ENCODE data around the gene DCD.

DNA sequence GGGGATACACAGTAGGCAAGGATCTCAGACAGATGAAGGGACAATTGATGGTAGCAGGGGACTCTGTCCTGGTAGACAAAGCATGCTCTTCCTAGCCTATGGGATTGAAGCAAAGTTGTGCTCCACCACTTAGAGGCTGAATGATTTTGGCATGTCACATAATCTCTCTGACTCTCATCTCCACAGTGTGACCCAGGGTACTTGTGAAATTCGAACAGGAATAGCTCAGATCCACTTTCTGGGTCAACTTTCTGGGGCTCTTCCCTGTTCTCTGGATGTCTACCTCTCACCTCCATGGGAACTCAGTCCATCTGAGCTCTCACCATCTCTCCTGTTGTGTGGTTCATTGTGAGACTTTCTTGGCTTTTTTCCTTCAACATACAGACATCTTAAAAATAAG is 1.7 kb upstream of the DCD start:
- no peak for TF ChIP-seq EZH2 (IDR thresholded peaks at IDR 0.05; ENCODE audit: low read length)
- TF ChIP-seq, protein P1, sequence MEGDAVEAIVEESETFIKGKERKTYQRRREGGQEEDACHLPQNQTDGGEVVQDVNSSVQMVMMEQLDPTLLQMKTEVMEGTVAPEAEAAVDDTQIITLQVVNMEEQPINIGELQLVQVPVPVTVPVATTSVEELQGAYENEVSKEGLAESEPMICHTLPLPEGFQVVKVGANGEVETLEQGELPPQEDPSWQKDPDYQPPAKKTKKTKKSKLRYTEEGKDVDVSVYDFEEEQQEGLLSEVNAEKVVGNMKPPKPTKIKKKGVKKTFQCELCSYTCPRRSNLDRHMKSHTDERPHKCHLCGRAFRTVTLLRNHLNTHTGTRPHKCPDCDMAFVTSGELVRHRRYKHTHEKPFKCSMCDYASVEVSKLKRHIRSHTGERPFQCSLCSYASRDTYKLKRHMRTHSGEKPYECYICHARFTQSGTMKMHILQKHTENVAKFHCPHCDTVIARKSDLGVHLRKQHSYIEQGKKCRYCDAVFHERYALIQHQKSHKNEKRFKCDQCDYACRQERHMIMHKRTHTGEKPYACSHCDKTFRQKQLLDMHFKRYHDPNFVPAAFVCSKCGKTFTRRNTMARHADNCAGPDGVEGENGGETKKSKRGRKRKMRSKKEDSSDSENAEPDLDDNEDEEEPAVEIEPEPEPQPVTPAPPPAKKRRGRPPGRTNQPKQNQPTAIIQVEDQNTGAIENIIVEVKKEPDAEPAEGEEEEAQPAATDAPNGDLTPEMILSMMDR (optimal IDR thresholded peaks at IDR 0.05 in 1 of 3, IDR thresholded peaks at IDR 0.05 in 1 of 3, conservative IDR thresholded peaks at IDR 0.05 in 1 of 3; ENCODE audit: extremely low read depth in 1 of 3, insufficient read depth in 2 of 3, low read length in 3 of 3), result no peak

All from keratinocyte (primary cell).